A549 treated with DMSO at 1 μM for 4 hours (cell line): ENCODE measurements around the gene ARHGEF25. TPM values are rescaled to one million over a fixed set of nuclear protein-coding genes. Genes with fewer than 3 reads are reported as not detected.

Experiments used
- total RNA-seq: library from RNA; stranded (reverse); fragments of 200-300 nt; extraction: Qiagen RNA extraction; gene quantifications from 5 replicates; pipeline ENCODE4 v1.2.3, GENCODE V29; 2022; ENCODE audit warnings: low read depth

The ARHGEF25 gene
- total RNA-seq, result 5.6 to 6.9 TPM (median 6.1 TPM) in 5 replicates

DNA sequence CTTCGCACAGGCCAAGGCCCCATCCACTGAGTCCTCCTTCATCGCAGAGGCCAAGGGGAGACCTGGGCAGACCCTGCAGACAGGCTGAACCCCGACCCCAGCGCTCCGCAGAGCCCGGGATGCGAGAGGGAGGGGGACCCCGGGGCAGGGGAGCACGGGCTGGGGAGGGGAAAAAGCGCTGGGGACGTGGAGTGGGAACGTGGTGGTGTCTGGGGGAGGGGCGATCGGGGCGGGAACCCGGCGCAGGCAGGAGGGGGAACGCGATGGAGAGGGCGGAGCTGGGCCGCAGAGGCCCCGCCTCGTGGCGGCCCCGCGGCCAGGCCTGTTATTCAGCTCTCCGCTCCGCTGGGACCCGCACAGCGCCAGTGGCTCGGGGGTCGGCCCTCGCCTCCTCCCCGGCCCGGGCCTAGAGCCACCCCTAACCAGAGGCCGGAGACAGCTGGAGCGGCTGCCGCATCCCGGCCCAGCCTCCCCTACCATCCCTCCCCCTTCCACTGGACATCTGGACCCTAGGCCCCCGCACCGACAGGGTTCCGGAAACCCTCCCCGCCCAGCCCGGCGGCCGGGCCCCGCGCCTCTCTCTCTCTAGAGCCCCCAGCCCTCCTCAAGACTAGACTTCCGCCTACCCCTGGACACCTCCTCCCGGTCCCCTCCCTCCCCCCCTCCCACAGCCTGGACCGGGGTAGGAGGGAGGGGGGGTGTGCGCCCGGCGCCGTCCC, at the start of gene ARHGEF25:
TSS of gene ARHGEF25 (plus strand) at position 328 of the 719 bp plus-strand sequence. CDS start 460 bp downstream, outside the sequence.

DNA sequence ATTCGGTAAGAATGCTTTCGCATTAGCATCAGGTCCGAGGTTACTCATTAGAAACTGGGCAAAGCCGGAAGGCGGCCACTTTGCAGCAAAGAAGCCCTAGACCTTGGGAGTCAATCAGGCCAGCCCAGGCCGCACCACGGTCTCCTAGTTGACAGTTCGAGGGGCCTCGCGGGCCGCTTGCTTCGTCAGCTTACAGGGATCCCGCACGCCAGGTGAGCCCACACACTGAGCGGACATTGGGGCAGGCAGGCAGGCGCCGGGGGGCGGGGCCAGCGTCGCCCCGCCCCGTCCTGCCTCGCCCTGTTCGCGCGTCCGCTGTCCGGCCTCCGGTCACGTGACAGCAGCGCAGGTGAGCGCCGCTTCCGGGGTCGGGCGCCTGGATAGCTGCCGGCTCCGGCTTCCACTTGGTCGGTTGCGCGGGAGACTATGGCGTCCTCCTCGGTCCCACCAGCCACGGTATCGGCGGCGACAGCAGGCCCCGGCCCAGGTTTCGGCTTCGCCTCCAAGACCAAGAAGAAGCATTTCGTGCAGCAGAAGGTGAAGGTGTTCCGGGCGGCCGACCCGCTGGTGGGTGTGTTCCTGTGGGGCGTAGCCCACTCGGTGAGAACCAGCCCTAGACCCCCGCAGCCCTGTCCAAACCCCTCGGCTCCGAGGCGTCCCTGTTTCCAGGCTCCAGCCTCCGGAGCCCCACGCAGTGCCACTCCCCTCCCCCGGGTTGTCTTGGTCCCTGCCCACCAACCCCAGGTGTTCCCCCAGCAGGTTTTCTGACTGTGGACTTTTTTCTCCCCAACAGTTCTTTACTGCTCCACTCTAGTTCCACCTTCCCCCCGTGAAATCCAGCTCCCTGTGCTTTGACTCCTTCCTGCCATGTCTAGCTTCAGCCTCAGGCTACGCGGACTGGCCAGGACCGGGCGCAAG, 20.1 kb upstream of the ARHGEF25 start, which contains the start of gene PIP4K2C:
TSS of gene PIP4K2C (plus strand) at position 329 of the 918 bp plus-strand sequence. CDS start at position 427, 98 bp downstream.

DNA sequence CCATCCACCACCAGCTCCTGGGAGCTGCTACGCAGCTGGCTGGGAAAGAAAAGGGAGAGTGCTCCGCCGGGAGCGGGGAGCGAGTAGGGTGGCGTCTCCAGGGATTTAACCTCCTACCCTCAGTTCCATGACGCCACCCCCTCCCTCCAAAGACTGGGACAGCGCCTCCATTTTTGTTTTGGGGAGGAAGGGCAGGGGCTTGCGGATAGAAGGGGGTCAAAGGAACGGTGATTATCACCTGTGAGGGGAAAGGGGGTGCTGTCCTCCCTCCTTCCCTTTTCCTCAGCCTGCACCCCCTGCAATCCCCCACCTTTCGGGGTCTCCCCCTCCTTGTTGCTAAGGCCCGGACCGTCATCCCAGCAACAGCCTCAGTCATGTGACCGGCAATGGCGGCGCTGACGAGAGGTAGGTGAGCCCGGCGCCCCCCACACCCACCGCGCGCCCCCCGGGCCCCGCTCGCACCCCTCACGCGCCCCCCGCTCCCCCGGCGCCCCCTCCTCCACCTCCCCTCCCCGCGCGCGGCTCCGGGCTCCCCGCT, 6.7 kb upstream of the ARHGEF25 start, which contains the start of gene DTX3:
TSS of gene DTX3 (plus strand) at position 371 of the 538 bp plus-strand sequence. CDS start 1,694 bp downstream, outside the sequence.

DNA sequence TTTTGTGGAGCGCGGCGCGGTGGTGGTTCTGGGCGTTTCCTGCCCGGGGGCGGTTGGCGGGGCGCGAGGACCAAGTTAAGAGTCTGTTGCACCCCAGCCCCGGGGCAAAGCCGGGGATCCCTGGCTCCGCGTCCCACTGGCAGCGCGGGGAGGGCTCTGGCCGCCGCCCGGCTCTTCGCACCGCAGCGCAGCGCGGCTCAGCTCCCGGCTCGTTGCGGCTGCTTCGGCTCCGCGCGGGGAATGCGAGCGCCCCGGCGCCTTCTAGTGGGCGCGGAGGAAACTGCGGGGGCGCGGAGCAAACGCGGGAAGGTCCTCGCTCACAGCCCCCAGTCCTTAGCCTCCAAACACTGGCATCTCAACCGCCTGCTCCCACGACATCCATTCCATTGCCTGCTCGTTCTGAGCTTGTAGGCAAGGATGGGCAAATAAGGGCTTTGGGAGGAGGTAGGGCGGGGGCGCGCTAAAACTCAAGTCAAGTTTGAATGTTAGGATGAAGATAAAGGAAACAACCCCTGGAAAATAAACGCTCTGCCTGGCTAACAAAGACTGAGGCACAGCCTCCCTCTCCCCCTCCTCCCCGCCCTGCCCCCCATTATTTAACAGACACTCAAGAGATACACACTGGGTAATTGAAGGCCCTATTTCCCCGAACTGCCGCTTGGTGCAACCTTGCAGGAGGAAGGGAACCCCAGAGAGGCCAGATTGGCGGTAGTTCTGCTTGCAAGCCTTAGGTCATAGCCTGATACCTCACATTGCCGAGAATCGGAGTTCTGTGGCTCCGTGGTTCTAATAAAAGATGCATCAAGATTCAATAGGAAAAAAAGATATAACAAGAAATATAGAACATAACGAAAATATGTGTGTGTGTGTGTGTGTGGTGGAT, 22.0 kb downstream of the ARHGEF25 start, which contains the start of gene B4GALNT1:
TSS of gene B4GALNT1 (minus strand) at position 244 of the 883 bp plus-strand sequence. CDS start 1,069 bp downstream, outside the sequence.

Other genes starting within 250 kb of the ARHGEF25 start
- 8.7 to 11.4 TPM (median 10.0 TPM) in 5 replicates for gene R3HDM2, start 180.4 kb upstream of the ARHGEF25 start, total RNA-seq
- not detected in 5 replicates for gene INHBC, start 176.7 kb upstream of the ARHGEF25 start, total RNA-seq
- gene INHBE, start 156.1 kb upstream of the ARHGEF25 start, total RNA-seq, result 0.07 to 0.22 TPM (median 0.15 TPM) in 4 of 5 replicates, not detected in the other
- 9.3 to 13.8 TPM (median 11.2 TPM) in 5 replicates for gene GLI1, start 151.7 kb upstream of the ARHGEF25 start, total RNA-seq
- gene ARHGAP9, start 131.6 kb upstream of the ARHGEF25 start, total RNA-seq, result 0.11 to 0.69 TPM (median 0.43 TPM) in 5 replicates
- gene MARS1, start 123.4 kb upstream of the ARHGEF25 start, total RNA-seq, result 134 to 275 TPM (median 156 TPM) in 5 replicates
- 26.2 to 39.6 TPM (median 33.3 TPM) in 5 replicates for gene DDIT3, start 90.9 kb upstream of the ARHGEF25 start, total RNA-seq
- gene MBD6, start 88.6 kb upstream of the ARHGEF25 start, total RNA-seq, result 24.5 to 31.9 TPM (median 28.6 TPM) in 5 replicates
- gene DCTN2, start 64.2 kb upstream of the ARHGEF25 start, total RNA-seq, result 103 to 160 TPM (median 117 TPM) in 5 replicates
- 0.18 to 0.30 TPM (median 0.21 TPM) in 5 replicates for gene KIF5A, start 61.4 kb upstream of the ARHGEF25 start, total RNA-seq
- gene PIP4K2C, start 20.2 kb upstream of the ARHGEF25 start, total RNA-seq, result 40.0 to 50.3 TPM (median 42.2 TPM) in 5 replicates
- gene DTX3, start 6.6 kb upstream of the ARHGEF25 start, total RNA-seq, result 17.1 to 19.8 TPM (median 17.7 TPM) in 5 replicates
- 34.2 to 52.4 TPM (median 46.8 TPM) in 5 replicates for gene B4GALNT1, start 21.8 kb downstream of the ARHGEF25 start, total RNA-seq
- gene OS9, start 82.7 kb downstream of the ARHGEF25 start, total RNA-seq, result 112 to 120 TPM (median 115 TPM) in 5 replicates
- gene AGAP2, start 127.3 kb downstream of the ARHGEF25 start, total RNA-seq, result 0.06 to 0.17 TPM (median 0.13 TPM) in 5 replicates
- gene TSPAN31, start 133.6 kb downstream of the ARHGEF25 start, total RNA-seq, result 15.5 to 19.6 TPM (median 18.9 TPM) in 5 replicates
- 245 to 308 TPM (median 257 TPM) in 5 replicates for gene CDK4, start 140.9 kb downstream of the ARHGEF25 start, total RNA-seq
- gene MARCHF9, start 143.7 kb downstream of the ARHGEF25 start, total RNA-seq, result 4.9 to 7.8 TPM (median 7.3 TPM) in 5 replicates
- gene CYP27B1, start 155.6 kb downstream of the ARHGEF25 start, total RNA-seq, result 2.0 to 4.0 TPM (median 2.2 TPM) in 5 replicates
- gene METTL1, start 160.7 kb downstream of the ARHGEF25 start, total RNA-seq, result 52.8 to 58.9 TPM (median 56.8 TPM) in 5 replicates
- gene EEF1AKMT3, start 161.2 kb downstream of the ARHGEF25 start, total RNA-seq, result 6.0 to 6.8 TPM (median 6.5 TPM) in 5 replicates
- gene TSFM, start 171.4 kb downstream of the ARHGEF25 start, total RNA-seq, result 71.8 to 78.2 TPM (median 76.6 TPM) in 5 replicates
- 0.39 to 1.1 TPM (median 0.62 TPM) in 5 replicates for gene AVIL, start 207.3 kb downstream of the ARHGEF25 start, total RNA-seq
- 45.4 to 60.2 TPM (median 56.6 TPM) in 5 replicates for gene CTDSP2, start 235.3 kb downstream of the ARHGEF25 start, total RNA-seq